ENCODE measurements around the gene TXNL4A. TPM values are rescaled to one million over a fixed set of nuclear protein-coding genes. Genes with fewer than 3 reads are reported as not detected.
"Not testable (repeated sequence)": the region's sequence is repeated elsewhere in the genome, so short reads cannot be mapped to it uniquely, and the experiment has no call there.

TXNL4A gene
- total and polyA plus RNA-seq, 12 donors: 63.3 to 144 (median 91.6) TPM

DNA sequence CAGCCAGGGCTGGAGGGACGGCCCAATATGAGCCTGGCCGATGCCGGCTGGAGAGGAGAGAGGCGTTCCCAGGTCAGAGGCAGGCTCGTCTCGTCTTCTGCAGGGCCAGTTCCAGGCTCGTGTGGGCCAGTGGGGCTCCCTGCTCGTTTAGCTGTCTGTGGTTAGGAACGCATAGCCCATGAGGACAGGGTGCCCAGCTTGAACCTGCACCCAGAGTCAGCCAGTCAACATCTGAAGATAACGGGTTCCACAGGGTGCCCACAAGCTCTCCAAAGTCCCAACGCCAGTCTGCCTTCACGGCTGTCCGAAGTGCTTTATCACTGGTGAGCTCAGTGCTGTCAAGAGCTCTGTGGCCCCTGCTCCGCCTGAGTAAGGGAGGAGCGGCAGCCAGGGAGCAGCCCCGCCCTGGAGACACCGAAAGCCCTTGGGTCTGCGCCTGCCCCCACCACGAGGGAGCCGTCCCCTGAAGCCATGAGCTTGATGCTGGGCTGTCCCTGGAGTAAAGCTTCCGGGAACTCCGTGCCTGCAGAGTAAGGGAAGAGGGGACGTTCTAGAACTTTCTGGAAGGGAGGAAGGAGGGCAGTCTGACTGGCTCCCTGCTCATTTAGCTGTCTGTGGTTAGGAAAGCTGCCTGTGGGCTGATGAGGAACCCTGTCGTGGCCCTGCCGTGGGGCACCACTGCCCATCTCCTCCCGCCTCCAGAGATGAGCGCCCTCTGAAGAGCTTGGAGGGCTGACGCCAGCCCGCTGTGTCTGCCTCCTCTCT, 26.7 kb downstream of the TXNL4A start:
- Histone ChIP-seq H3K4me3 (no peak overlapping the region), H3K27me3 (peaks cover 0 to 18% (median 0%) of the 10 kb centered on the region in 7 donors), H3K27ac (no peak overlapping the region), H3K4me1 (peaks cover 2 to 30% (median 9%) of the 10 kb centered on the region in 9 donors), H3K9me3 (no peaks in the 10 kb centered on the region), H3K36me3 (peaks cover 0 to 7% (median 0%) of the 10 kb centered on the region in 9 donors)
- TF ChIP-seq, protein P1, sequence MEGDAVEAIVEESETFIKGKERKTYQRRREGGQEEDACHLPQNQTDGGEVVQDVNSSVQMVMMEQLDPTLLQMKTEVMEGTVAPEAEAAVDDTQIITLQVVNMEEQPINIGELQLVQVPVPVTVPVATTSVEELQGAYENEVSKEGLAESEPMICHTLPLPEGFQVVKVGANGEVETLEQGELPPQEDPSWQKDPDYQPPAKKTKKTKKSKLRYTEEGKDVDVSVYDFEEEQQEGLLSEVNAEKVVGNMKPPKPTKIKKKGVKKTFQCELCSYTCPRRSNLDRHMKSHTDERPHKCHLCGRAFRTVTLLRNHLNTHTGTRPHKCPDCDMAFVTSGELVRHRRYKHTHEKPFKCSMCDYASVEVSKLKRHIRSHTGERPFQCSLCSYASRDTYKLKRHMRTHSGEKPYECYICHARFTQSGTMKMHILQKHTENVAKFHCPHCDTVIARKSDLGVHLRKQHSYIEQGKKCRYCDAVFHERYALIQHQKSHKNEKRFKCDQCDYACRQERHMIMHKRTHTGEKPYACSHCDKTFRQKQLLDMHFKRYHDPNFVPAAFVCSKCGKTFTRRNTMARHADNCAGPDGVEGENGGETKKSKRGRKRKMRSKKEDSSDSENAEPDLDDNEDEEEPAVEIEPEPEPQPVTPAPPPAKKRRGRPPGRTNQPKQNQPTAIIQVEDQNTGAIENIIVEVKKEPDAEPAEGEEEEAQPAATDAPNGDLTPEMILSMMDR (IDR thresholded peaks at IDR 0.05): no peak
- WGBS, 2 donors: 65 to 68% methylated on average over 29 of the region's 29 CpGs
- ATAC-seq: peak in 1 of 8 donors; percentile 11
- intact Hi-C loops (cut with DNase I): no loop called here
- DNase-seq: no peak

DNA sequence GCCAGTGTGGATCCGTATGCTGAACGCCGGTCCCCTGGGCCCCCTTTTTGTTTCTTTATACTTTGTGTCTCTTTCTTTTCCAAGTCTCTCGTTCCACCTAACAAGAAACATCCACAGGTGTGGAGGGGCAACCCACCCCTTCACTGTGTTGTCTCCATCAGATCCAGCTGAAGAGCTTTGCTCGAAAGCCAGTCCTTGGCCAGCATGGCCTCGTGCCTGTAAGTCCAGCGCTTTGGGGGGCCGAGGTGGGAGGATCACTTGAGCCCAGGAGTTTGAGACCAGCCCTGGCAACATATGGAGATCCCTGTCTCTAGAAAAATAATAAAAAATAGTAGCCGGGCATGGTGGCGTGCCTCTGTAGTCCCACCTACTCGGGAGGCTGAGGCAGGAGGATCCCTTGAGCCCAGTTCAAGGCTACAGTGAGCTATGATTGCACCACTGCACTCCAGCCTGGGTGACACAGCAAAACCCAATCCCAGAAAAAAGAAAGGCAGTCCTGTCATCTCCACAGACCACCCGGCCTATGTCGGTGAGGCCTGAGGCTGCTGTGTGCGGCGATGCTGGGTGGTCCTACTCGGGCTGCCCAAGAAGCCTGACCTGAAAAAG, 27.3 kb downstream of the TXNL4A start:
- Histone ChIP-seq H3K27ac (no peak overlapping the region), H3K27me3 (peaks cover 0 to 18% (median 0%) of the 10 kb centered on the region in 7 donors), H3K9me3 (no peaks in the 10 kb centered on the region), H3K4me1 (peaks cover 2 to 28% (median 9%) of the 10 kb centered on the region in 9 donors), H3K4me3 (no peak overlapping the region), H3K36me3 (peaks cover 0 to under 1% (median 0%) of the 10 kb centered on the region in 9 donors)
- DNase-seq (no peak), ATAC-seq (no peak)
- TF ChIP-seq, protein P1 (IDR thresholded peaks at IDR 0.05): no peak
- intact Hi-C loops (cut with DNase I): no loop called here
- WGBS, 2 donors: 86 to 89% methylated on average over 16 of the region's 16 CpGs

DNA sequence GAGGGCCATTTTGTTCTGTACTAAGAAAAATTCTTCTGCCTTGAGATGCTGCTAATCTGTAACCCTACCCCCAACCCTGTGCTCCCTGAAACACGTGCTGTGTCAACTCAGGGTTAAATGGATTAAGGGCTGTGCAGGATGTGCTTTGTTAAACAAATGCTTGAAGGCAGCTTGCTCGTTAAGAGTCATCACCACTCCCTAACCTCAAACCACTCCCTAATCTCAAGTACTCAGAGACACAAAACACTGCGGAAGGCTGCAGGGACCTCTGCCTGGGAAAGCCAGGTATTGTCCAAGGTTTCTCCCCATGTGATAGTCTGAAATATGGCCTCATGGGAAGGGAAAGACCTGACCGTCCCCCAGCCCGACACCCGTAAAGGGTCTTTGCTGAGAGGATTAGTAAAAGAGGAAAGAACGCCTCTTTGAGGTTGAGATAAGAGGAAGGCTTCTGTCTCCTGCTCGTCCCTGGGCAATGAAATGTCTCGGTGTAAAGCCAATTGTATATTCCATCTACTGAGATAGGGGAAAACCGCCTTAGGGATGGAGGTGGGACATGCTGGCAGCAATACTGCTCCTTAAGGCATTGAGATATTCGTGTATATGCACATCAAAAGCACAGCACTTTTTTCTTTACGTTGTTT, 28.1 kb downstream of the TXNL4A start:
- H3K4me3 ChIP-seq; DNase-seq; ATAC-seq; H3K36me3 ChIP-seq; H3K9me3 ChIP-seq; H3K27ac ChIP-seq; intact Hi-C loops (cut with DNase I): not testable (repeated sequence)
- H3K4me1 ChIP-seq: peaks cover 0 to 22% (median 5%) of the 10 kb centered on the region in 9 donors
- 39 to 41% methylated on average over 12 of the region's 12 CpGs for WGBS, 2 donors
- H3K27me3 ChIP-seq: peaks cover 0 to 18% (median 0%) of the 10 kb centered on the region in 7 donors

DNA sequence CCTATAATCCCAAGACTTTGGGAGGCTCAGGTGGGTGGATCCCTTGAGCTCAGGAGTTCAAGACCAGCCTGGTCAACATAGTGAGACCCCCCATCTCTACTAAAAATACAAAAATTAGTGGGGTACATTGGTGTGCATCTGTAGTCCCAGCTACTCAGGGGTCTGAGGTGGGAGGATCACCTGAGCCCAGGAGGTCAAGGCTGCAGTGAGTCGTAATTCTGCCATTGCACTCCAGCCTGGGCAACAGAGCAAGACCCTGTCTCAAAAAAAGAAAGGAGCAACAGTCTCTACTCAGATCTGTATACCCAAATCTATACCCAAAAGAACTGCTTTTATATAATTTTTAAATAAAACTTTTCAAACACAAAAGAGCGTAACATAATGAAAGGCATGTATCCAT, 29.4 kb downstream of the TXNL4A start:
- peaks cover 0 to 25% (median 1%) of the 10 kb centered on the region in 9 donors for H3K4me1 ChIP-seq
- intact Hi-C loops (cut with DNase I): loop anchor here in 1 of 10 donors (10.0 kb wide), 2 partner anchors 76 to 564 kb away; partner anchors contain the start of genes NFATC1 and RBFA
- no peak for DNase-seq
- peaks cover 0 to 18% (median 0%) of the 10 kb centered on the region in 7 donors for H3K27me3 ChIP-seq
- TF ChIP-seq, protein P1 (IDR thresholded peaks at IDR 0.05): no peak
- ATAC-seq: no peak
- no peaks in the 10 kb centered on the region for H3K9me3 ChIP-seq
- H3K4me3 ChIP-seq: no peak overlapping the region
- WGBS, 2 donors: 99 to 100% methylated on average over 2 of the region's 2 CpGs
- no peak overlapping the region for H3K27ac ChIP-seq
- H3K36me3 ChIP-seq: no peaks in the 10 kb centered on the region

All from heart right ventricle (tissue), 16 donors.